HG03108 (cell line): ENCODE results near the gene SHANK2.

Source experiments
- ATAC-seq: cut with Tn5 transposase; IDR thresholded peaks from one replicate; pipeline ENCODE4 v1.9.1; 2021; ENCODE audit warnings: moderate library complexity; ENCODE audit not compliant: unreplicated experiment

SHANK2 gene

GRCh38 chr11:71252269-71252769, at the start of gene SHANK2:
Gene SHANK2 (minus strand): TSS chr11:71252577. CDS start chr11:71147326, 105,251 bp downstream.
- ATAC-seq: no peak

DNA sequence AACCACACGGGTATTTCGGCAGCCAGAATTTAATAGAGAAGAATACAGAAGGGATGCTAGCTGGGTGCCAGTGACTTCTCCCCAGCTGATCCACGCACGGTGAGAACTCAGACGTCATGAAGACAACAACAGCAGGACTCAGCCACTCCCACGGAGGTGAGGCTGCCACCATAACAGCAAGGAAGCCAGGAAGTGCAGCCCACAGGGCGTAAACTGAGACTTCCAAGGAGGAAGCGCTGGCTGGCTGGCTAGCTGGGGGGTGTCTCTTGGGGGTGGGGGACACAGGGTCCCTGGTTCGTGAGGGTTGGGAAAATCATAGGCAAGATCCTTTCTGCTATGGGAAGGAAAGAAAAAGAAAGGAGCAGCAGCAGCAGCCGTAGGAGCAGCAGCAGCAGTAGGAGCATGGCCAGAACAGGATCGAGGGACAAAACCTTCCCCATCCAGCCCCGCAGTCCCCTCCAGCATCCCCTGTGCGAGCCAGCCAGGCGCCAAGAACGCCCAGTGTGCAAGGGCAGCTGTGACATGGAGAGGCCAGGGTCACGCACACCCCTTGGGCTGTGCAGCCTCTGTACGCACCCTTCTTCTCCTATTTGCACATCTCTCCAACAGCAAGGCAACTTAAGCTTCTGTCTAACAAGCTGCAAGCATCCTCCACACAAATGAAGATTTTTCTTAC, 49.6 kb upstream of the SHANK2 start:
- ATAC-seq: no peak

- ATAC-seq: no peak
Observed at GRCh38 chr11:71301046-71301857, 48.9 kb upstream of the SHANK2 start.

- ATAC-seq: no peak
Observed at GRCh38 chr11:71300187-71300586, 47.8 kb upstream of the SHANK2 start.

DNA sequence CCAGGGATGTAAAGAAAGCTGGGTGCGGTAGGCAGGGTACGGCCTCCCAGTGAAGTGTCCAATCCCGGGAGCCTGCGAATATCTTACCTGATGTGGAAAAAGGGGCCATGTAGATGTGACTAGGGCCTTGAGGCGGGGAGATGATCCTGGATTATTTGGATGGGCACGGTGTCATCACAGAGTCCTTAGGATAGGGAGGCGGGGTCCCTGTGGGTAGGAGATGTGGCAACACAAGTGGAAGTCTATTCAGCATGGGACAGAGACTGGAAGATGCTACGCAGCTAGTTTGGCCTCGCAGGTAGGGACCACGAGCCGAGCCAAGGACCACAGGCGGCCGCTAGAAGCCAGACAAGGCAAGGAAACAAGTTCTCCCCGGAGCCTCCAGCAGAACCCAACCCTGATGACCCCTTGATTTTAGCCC, 46.4 kb upstream of the SHANK2 start:
- no peak for ATAC-seq

DNA sequence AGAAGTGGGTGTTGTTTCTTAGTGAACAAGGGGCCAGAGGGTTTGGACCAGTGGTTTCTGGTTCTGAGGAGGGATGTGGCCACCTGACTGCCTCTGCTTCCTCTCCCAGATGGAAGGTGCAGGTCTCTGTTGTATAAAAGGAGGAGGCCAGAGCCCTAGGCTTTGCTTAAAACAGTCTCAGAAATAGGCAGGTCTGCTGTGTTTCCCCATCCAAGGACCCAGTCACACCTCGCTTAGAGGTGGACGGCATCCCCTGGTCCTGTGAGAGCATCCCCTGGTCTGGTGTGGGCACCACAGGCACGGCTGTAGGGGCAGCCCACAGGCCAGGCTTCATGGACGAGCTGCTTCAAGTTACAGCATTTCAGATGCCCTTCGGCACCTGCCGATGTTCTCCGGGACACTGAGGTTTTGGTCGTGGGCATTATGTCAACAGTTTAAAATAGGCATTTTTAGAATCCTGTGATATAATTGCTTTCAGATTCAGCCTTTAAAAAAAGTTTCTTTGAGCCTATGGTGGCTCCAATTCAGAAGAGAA, 45.7 kb upstream of the SHANK2 start:
- no peak for ATAC-seq

DNA sequence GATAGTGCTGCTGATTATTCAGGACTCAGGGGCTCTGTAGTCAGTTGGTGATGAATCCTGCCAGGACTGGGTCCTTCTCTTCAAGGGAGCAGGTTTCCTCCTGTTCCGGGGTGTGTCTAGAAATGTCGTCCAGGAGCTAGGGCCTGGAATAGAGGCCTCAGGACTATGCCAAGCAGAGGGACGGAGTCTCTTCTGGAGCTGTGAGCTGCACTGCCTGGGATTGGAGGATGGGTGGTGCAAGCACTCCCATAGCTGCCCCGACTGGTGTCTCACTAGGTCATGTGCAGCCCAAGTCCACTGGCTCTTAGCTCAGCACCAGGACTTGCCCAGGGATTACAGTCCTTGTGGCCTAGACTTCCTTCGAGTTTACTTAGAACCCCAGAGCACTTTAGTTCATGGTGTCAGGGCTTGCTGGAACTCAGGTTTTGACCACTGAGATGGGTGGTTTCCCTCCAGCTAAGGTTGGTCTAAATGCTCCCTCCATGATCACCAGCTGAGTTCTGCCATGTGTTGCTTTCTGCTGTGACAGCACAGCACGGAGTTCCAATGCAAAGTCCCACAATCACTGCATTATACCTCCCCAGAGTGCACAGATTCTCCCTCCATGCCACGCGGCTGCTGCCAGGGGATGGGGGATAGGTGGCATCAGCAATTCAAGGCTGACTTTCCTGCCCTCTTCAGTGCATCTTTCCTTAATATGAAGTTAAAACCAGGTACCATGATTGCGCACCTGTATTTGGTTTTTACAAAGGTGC, 42.6 kb upstream of the SHANK2 start:
- no peak for ATAC-seq

- no peak for ATAC-seq
Observed at GRCh38 chr11:71293961-71294782, 41.8 kb upstream of the SHANK2 start.

DNA sequence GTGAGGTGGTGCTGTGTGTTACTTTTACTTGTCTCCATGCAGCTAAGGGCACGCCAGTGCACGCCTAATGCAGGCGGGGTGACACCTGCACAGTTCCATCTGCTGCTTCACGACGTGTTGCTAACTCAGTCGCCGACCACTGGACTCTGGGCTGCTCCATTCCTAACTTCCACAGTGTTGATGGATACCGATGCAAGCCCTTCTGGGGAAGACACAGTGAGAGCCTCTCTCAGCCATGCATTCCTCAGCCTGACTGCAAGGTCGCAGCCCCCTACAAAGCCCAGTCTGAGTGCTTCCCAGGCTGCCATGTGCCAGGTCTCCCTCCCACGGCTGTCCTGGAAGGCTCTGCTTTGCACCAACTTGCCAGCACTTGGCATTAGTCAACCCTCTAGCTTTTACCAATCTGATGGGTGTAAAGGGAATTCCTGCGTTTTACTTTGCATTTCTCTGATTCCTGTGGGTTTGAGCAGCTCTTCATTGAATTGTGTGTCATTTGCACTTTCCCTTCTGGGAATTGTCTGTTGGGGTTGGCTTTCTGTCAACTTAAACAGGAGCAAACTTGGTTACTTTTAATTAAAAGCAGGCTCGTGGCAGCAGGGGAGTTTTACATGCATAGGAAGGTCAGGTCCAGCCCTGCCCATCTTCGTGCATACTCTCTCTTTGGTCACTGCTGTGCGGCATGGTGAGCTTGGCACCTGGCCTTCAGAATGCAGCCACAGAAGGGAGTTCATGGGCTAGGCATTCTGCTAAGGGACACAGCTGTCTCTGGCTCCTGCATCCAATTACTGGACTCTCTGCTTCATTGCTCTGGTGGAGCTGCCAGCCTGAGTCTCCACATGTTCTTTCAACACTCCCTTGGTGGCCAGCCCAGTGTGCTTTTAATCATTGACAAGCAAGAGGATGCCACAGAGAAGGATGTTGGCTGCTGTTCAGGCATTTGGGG, 34.6 kb upstream of the SHANK2 start:
- ATAC-seq: no peak

DNA sequence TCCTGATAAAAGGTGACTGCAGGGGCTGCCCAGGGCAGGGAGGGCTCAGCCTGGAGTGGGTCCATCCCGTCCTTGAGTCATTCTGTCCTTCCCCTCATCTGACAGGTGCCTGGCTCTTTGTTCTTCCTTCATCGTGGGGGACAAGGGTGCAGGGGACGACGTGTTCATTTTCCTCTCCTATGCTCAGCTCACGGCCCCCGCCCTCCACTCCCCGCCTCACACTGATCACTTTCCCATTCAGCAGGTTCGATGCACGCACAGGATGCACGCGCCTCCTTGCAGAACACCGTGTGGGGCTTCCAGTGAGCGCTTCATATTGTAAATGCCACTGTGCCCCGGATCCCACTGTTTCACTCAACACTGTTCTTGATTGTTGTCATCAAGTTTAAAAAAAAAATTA, 32.7 kb upstream of the SHANK2 start:
- no peak for ATAC-seq

GRCh38 chr11:71284525-71285092, 32.2 kb upstream of the SHANK2 start:
- no peak for ATAC-seq

- ATAC-seq: no peak
Observed at GRCh38 chr11:71283971-71284441, 31.6 kb upstream of the SHANK2 start.

- no peak for ATAC-seq
Observed at GRCh38 chr11:71282581-71283351, 30.4 kb upstream of the SHANK2 start.

DNA sequence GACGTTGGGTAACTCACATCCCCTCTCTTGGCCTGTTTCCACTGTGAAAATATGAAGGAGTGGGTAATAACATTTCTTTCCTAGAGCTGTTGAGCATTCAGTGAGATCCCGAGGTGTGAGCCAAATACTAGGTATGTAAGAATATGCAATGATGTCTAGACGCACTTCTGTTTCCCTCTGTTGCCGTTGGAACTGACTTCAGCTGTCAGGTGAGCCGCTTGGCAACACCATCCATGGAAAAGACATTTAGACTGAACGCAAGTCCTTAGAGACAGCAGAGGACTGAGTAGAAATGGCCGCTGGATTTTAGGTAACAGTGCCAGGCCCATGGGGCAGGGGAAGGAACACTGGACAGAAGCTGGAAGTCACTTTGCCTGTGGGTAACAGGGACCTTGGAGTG, 29.5 kb upstream of the SHANK2 start:
- ATAC-seq: no peak

- no peak for ATAC-seq
Observed at GRCh38 chr11:71281204-71281603, 28.8 kb upstream of the SHANK2 start.

DNA sequence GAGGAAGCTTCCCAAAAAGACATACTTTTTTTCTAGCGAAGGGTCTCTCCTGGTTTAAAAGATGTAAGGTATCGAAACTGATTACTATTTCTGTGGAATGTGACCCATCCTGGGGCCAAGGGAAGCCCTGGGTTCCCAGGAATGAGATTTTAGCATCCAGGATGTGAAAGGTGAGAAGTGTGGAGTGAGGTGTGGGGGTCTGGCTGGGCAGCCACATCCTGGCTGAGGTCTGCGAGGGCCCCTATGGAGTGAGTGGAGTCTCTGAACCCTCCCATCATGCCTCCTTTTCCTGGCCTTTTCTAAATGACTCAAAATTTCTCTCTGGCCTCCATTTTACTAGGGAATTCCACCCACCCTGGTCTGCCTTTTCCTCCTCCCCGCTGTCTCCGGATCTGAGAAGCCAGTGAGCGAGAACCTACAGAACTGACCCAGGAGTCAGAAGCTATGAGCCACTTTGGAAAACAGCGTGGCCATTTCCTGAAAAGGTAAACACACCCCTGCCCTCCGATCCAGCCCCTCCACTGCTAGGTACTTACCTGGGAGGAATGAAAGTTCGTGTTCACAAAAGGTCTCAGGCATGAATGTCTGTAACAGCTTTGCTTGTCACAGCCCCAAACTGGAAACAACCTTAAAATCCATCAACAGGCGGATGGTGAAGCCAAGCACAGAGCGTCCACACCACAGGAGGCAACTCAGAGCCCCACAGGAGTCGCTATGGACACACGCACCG, 27.7 kb upstream of the SHANK2 start:
- no peak for ATAC-seq

- ATAC-seq: no peak
Observed at GRCh38 chr11:71272161-71272560, 19.8 kb upstream of the SHANK2 start.
